Breast epithelium (tissue), 3 donors: Measurements from ENCODE around the gene KCNH6.

Experiments
- POLR2A ChIP-seq: fragments of 450-650 bp; IDR thresholded peaks from one replicate; pipeline ENCODE4 v1.6.1; 2016; ENCODE audit warnings: antibody characterized with exemption, mild to moderate bottlenecking, moderate library complexity
- TF ChIP-seq, protein P1 (sequence below), 3 donors: fragments of 450-650 bp; IDR thresholded peaks; one replicate each; pipeline ENCODE4 v1.5.1; 2016 to 2017; ENCODE audit warnings: antibody characterized with exemption in 3 of 3, mild to moderate bottlenecking in 3 of 3, moderate library complexity in 3 of 3

GRCh38 chr17:63483038-63483437, 40.1 kb upstream of the KCNH6 start:
- TF ChIP-seq, protein P1, sequence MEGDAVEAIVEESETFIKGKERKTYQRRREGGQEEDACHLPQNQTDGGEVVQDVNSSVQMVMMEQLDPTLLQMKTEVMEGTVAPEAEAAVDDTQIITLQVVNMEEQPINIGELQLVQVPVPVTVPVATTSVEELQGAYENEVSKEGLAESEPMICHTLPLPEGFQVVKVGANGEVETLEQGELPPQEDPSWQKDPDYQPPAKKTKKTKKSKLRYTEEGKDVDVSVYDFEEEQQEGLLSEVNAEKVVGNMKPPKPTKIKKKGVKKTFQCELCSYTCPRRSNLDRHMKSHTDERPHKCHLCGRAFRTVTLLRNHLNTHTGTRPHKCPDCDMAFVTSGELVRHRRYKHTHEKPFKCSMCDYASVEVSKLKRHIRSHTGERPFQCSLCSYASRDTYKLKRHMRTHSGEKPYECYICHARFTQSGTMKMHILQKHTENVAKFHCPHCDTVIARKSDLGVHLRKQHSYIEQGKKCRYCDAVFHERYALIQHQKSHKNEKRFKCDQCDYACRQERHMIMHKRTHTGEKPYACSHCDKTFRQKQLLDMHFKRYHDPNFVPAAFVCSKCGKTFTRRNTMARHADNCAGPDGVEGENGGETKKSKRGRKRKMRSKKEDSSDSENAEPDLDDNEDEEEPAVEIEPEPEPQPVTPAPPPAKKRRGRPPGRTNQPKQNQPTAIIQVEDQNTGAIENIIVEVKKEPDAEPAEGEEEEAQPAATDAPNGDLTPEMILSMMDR (IDR thresholded peaks at IDR 0.05): no peak
- no peak for TF ChIP-seq POLR2A
